GM18499 (cell line): ENCODE results near the gene LYRM4.

Source experiments
- ATAC-seq: cut with Tn5 transposase; IDR thresholded peaks from one replicate; pipeline ENCODE4 v1.9.1; 2021; ENCODE audit warnings: moderate number of reproducible peaks; ENCODE audit not compliant: insufficient read depth, unreplicated experiment

Gene LYRM4

GRCh38 chr6:5107341-5107740 is 153.4 kb downstream of the LYRM4 start:
- no peak for ATAC-seq

- ATAC-seq: no peak
Observed at GRCh38 chr6:5105146-5105545, 155.6 kb downstream of the LYRM4 start.

- no peak for ATAC-seq
Observed at GRCh38 chr6:5104667-5105066, 156.1 kb downstream of the LYRM4 start.

GRCh38 chr6:5103250-5103649 is 157.5 kb downstream of the LYRM4 start:
- ATAC-seq: no peak

- no peak for ATAC-seq
Observed at GRCh38 chr6:5102267-5102970, 158.3 kb downstream of the LYRM4 start.

- no peak for ATAC-seq
Observed at GRCh38 chr6:5100806-5101205, 159.9 kb downstream of the LYRM4 start.

GRCh38 chr6:5099537-5099936 is 161.2 kb downstream of the LYRM4 start:
- ATAC-seq: no peak

- ATAC-seq: no peak
Observed at GRCh38 chr6:5098501-5099270, 162.1 kb downstream of the LYRM4 start.

- ATAC-seq: no peak
Observed at GRCh38 chr6:5096482-5096881, 164.3 kb downstream of the LYRM4 start.

- peak; percentile 73 for ATAC-seq
Observed at GRCh38 chr6:5095236-5095635, 165.5 kb downstream of the LYRM4 start.

- no peak for ATAC-seq
Observed at GRCh38 chr6:5094327-5094726, 166.4 kb downstream of the LYRM4 start.

- ATAC-seq: no peak
Observed at GRCh38 chr6:5093231-5094015, 167.3 kb downstream of the LYRM4 start.

GRCh38 chr6:5091210-5092069 is 169.3 kb downstream of the LYRM4 start:
- ATAC-seq: no peak

- no peak for ATAC-seq
Observed at GRCh38 chr6:5090603-5091002, 170.1 kb downstream of the LYRM4 start.

- ATAC-seq: no peak
Observed at GRCh38 chr6:5089481-5090438, 171.0 kb downstream of the LYRM4 start.

- no peak for ATAC-seq
Observed at GRCh38 chr6:5088780-5089179, 172.0 kb downstream of the LYRM4 start.

GRCh38 chr6:5087389-5087788 is 173.4 kb downstream of the LYRM4 start:
- ATAC-seq: no peak

- no peak for ATAC-seq
Observed at GRCh38 chr6:5086294-5086890, 174.4 kb downstream of the LYRM4 start.
